ENCODE measurements around the gene LDB3. TPM values are rescaled to one million over a fixed set of nuclear protein-coding genes. Genes with fewer than 3 reads are reported as not detected.

LDB3 gene
- total RNA-seq, 1 donor from 2014 or later = 0.22 TPM

DNA sequence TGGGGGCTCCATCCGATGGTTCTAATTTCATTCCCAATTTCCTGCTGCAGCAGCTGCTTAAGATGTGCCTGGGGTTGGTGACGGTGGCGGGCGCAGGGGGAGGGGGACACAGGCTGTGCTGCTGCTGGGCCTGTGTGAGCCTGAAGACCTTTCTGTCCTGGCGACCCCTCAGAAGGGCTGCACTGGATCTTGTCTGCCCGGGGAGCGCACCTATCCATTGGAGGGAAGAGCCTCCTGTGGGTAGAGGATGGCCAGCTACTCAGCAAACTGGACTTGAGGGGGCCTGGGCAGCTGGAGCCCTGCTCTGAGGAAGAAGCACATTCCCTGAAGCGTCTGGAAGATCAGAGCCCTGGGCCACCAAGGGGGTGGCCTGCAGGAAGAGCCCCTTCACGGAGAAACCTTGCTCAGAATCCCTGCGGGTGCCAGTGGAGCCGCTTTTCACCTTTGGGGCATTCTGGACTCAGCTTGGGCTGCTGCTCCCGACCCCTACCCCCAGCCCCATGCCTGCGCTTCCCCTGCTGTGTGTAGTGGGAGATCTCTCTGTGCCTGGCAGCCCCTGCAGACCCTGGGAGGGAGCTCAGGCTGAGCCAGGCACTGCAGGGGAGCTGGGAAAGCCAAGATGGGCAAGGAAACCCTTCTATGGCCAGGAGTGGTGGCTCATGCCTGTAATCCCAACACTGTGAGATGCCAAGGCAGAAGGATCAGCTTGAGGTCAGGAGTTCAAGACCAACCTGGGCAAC lies 17.8 kb downstream of the LDB3 start:
- Mint-ChIP-seq H3K27me3 (ENCODE audit: low read depth) (no peaks in the 10 kb centered on the region), H3K27ac (no peak overlapping the region), H3K4me1 (peaks cover 16% of the 10 kb centered on the region), H3K9me3 (no peaks in the 10 kb centered on the region), H3K4me3 (no peak overlapping the region), H3K36me3 (no peaks in the 10 kb centered on the region)
- no peak for DNase-seq (ENCODE audit: low spot score in 2 of 2, unreplicated experiment in 2 of 2)
- TF ChIP-seq, protein P1, sequence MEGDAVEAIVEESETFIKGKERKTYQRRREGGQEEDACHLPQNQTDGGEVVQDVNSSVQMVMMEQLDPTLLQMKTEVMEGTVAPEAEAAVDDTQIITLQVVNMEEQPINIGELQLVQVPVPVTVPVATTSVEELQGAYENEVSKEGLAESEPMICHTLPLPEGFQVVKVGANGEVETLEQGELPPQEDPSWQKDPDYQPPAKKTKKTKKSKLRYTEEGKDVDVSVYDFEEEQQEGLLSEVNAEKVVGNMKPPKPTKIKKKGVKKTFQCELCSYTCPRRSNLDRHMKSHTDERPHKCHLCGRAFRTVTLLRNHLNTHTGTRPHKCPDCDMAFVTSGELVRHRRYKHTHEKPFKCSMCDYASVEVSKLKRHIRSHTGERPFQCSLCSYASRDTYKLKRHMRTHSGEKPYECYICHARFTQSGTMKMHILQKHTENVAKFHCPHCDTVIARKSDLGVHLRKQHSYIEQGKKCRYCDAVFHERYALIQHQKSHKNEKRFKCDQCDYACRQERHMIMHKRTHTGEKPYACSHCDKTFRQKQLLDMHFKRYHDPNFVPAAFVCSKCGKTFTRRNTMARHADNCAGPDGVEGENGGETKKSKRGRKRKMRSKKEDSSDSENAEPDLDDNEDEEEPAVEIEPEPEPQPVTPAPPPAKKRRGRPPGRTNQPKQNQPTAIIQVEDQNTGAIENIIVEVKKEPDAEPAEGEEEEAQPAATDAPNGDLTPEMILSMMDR (IDR thresholded peaks at IDR 0.05; ENCODE audit: unreplicated experiment) = no peak

GRCh38 chr10:86686972-86687371 lies 18.7 kb downstream of the LDB3 start:
- DNase-seq (ENCODE audit: low spot score in 2 of 2, unreplicated experiment in 2 of 2) = no peak
- H3K27ac Mint-ChIP-seq = no peak overlapping the region
- H3K36me3 Mint-ChIP-seq = no peaks in the 10 kb centered on the region
- H3K4me1 Mint-ChIP-seq = peaks cover 16% of the 10 kb centered on the region
- TF ChIP-seq, protein P1 (IDR thresholded peaks at IDR 0.05; ENCODE audit: unreplicated experiment) = no peak
- no peaks in the 10 kb centered on the region for H3K27me3 Mint-ChIP-seq (ENCODE audit: low read depth)
- H3K9me3 Mint-ChIP-seq = no peaks in the 10 kb centered on the region
- H3K4me3 Mint-ChIP-seq = no peak overlapping the region

DNA sequence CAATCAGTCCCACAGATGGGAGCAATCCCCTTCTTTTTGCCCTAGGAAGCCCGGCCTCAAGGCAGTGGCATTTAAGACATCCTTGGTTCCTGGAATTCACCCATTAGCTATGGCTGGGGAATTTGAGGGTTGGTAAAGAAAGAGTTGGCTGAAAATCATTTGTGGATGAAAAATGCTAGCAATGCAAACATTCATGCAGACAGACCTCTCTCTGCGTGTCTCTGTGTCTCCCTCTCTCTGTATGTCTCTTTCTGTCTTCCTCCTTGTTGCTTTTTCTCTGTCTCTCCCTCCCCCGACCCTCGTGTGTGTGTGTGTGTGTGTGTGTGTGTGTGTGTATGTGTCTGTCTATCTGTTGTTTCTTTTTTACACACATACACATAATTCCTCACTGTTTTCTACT lies 19.4 kb downstream of the LDB3 start:
- no peak overlapping the region for H3K27ac Mint-ChIP-seq
- TF ChIP-seq, protein P1 (IDR thresholded peaks at IDR 0.05; ENCODE audit: unreplicated experiment) = no peak
- H3K9me3 Mint-ChIP-seq = no peaks in the 10 kb centered on the region
- DNase-seq (ENCODE audit: low spot score in 2 of 2, unreplicated experiment in 2 of 2) = no peak
- no peaks in the 10 kb centered on the region for H3K36me3 Mint-ChIP-seq
- H3K4me1 Mint-ChIP-seq = peaks cover 16% of the 10 kb centered on the region
- no peaks in the 10 kb centered on the region for H3K27me3 Mint-ChIP-seq (ENCODE audit: low read depth)
- H3K4me3 Mint-ChIP-seq = no peak overlapping the region

- no peaks in the 10 kb centered on the region for H3K27me3 Mint-ChIP-seq (ENCODE audit: low read depth)
- peak in 1 of 2 experiments; percentile 60 for DNase-seq (ENCODE audit: low spot score in 2 of 2, unreplicated experiment in 2 of 2)
- TF ChIP-seq, protein P1 (IDR thresholded peaks at IDR 0.05; ENCODE audit: unreplicated experiment) = peak; percentile 91
- H3K4me1 Mint-ChIP-seq = peaks cover 16% of the 10 kb centered on the region
- H3K9me3 Mint-ChIP-seq = no peaks in the 10 kb centered on the region
- H3K27ac Mint-ChIP-seq = no peak overlapping the region
- H3K36me3 Mint-ChIP-seq = no peaks in the 10 kb centered on the region
- H3K4me3 Mint-ChIP-seq = no peak overlapping the region
Measured at GRCh38 chr10:86688398-86688921, 20.1 kb downstream of the LDB3 start.

DNA sequence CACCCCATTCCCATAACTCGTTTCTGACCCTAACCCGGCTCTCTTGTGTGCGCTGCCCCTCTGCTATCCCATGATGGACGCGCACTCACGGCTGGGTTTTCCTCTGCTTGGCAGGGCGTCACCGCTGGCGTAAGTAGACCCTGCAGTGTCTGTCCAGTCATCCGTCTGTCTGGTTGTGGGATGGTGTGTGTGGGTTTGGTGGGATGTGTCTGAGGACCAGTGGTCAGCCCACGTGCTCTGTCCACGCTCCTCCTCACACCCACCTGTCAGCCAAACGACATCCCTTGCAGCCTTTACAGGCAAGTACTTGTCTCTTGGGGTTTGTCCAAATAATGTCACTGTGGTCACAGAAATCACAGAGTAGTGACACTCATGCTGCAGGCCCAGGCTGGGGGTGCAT lies 20.8 kb downstream of the LDB3 start:
- Mint-ChIP-seq H3K9me3 (no peaks in the 10 kb centered on the region), H3K36me3 (no peaks in the 10 kb centered on the region), H3K4me1 (peaks cover 20% of the 10 kb centered on the region), H3K27ac (no peak overlapping the region), H3K27me3 (ENCODE audit: low read depth) (peaks cover 2% of the 10 kb centered on the region), H3K4me3 (no peak overlapping the region)
- TF ChIP-seq, protein P1 (IDR thresholded peaks at IDR 0.05; ENCODE audit: unreplicated experiment) = no peak
- no peak for DNase-seq (ENCODE audit: low spot score in 2 of 2, unreplicated experiment in 2 of 2)

All from mesothelial cell of epicardium (in vitro differentiated cells).